Activated CD8-positive, alpha-beta T cell treated with anti-CD3 and anti-CD28 coated beads, Interleukin-2, amount 10 ng/mL, durations not matched to agents 7 days and 5 days (primary cell): Measurements from ENCODE around the gene RALGAPB. TPM values are rescaled to one million over a fixed set of nuclear protein-coding genes. Genes with fewer than 3 reads are reported as not detected.
A peak's percentile ranks its signal among the peaks of the same experiment; 100 is the strongest.

Experiments used
- ATAC-seq: fragments of 150-1000 bp; cut with Tn5 transposase; one replicate; pipeline ENCODE4 v1.10.0; 2021; ENCODE audit warnings: moderate library complexity
- CTCF ChIA-PET: fragments of 350-600 bp; sonication (Branson Sonifier 250); formaldehyde crosslinking; loops from one replicate; lab custom pipeline; 2021; ENCODE audit warnings: antibody characterized with exemption; lab: Charles Lee
- POLR2A ChIA-PET: fragments of 350-600 bp; sonication (Branson Sonifier 250); formaldehyde crosslinking; loops from one replicate; lab custom pipeline; 2021; ENCODE audit warnings: antibody characterized with exemption; lab: Charles Lee
- DNase-seq: peaks from one replicate; pipeline ENCODE4 v3.0.0-alpha.2; 2020
- H3K27ac Mint-ChIP-seq: one replicate; pipeline ENCODE4 v1.8.0; 2021; ENCODE audit warnings: mild to moderate bottlenecking, mixed read lengths
- H3K27me3 Mint-ChIP-seq: one replicate; pipeline ENCODE4 v1.8.0; 2021; ENCODE audit warnings: low read depth, mixed read lengths
- H3K36me3 Mint-ChIP-seq: one replicate; pipeline ENCODE4 v1.8.0; 2021; ENCODE audit warnings: low read depth, mixed read lengths
- H3K4me1 Mint-ChIP-seq: one replicate; pipeline ENCODE4 v1.8.0; 2021; ENCODE audit warnings: low read depth, mixed read lengths
- H3K4me3 Mint-ChIP-seq: one replicate; pipeline ENCODE4 v1.8.0; 2021; ENCODE audit warnings: mild to moderate bottlenecking, mixed read lengths
- H3K9me3 Mint-ChIP-seq: one replicate; pipeline ENCODE4 v1.8.0; 2022; ENCODE audit warnings: mixed read lengths; ENCODE audit not compliant: insufficient read depth
- total RNA-seq, 2 experiments: library from RNA; stranded (reverse); gene quantifications; one replicate each; pipeline ENCODE4 v1.2.3, GENCODE V29; 2021

The RALGAPB gene
- total RNA-seq, 2 experiments from 2014 or later = 29.5 to 29.6 TPM

DNA sequence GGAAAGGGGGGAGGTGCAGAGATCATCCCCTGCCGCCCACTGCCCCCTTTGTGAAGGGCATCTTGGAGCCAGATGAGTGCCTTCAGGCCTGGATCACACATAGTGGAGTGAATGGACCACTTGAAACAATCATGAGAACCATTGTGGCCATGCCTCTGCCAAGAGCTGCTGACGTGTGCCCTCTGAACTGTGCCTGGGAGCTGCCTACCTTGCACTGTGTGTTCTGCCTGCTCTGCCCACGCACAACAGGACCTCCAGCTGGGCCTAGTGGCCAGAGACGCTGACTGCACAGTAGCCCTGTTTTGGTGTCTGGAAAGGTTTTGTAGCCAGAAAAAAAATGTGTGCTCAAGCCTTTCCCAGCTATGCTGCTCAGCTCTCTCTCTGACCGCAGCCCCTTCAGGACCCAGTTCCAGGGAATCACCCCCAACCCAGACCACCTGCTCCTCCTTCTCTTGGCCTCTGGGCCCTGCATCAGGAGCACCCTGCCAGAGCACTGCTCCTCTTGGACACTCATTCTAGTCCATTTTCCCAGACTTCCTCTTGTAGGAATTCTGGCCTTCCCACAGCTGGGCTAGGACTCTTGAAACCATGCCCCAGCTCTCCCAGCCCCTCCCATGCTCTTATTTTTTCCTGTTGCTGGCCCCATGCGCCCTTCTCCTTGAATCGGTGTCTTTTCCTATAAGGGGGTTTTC, 106.7 kb downstream of the RALGAPB start:
- peak; percentile 13 for DNase-seq
- POLR2A ChIA-PET = no interaction called here
- Mint-ChIP-seq H3K4me3 (no peak overlapping the region), H3K27me3 (no peaks in the 10 kb centered on the region), H3K9me3 (no peaks in the 10 kb centered on the region), H3K4me1 (no peaks in the 10 kb centered on the region), H3K36me3 (peaks cover 15% of the 10 kb centered on the region), H3K27ac (no peak overlapping the region)
- CTCF ChIA-PET = no interaction called here
- ATAC-seq = peak; percentile 11

DNA sequence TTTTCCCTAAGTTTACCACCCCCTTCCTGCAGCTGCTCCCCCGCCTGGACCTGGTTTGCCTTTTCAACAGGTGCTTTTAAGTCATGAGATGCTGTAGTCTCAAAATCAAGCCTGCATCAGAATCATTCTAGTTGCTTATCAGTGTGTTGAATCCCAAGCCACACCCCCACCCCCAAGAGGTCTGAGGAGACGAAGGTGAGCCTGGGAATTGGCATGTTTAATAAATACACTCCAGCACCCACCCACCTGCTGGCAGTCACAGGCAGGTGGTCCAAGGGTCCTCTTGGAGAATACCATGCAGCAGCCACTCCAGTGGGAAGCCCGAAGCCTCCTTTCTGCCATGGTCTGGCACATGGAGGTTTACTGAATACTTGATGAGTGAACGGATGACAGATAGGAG, 107.3 kb downstream of the RALGAPB start:
- ATAC-seq (no peak), DNase-seq (peak; percentile 8)
- Mint-ChIP-seq H3K9me3 (no peaks in the 10 kb centered on the region), H3K27me3 (no peaks in the 10 kb centered on the region), H3K36me3 (peaks cover 9% of the 10 kb centered on the region), H3K27ac (no peak overlapping the region), H3K4me1 (no peaks in the 10 kb centered on the region), H3K4me3 (no peak overlapping the region)
- ChIA-PET CTCF (no interaction called here), POLR2A (no interaction called here)

DNA sequence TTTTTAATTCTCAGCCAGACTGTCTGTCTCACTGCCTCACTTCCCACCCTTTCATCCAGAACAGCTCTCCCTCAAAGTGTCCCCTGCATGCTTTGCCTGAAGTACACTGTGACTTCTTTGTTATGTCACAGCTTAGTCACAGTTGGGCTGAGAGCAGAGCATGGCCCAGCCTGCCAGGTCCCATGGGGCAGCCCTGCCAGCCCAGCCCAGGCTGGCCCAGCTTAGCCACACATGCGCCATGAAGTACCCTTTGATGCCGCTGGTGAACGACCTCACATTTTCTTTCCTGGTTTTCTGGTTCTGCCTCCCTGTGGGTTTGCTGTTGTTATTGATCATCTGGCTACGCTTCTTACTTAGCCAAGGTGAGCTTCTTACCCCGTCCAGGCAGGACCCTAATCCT, 108.4 kb downstream of the RALGAPB start, which contains the start of gene ADIG:
Gene ADIG, plus strand, starts transcription at position 185 of the 400 bp plus-strand sequence. Its CDS starts 54 bp downstream, at position 239.
- DNase-seq = peak; percentile 15
- Mint-ChIP-seq H3K4me3 (no peak within 1 kb of the TSS), H3K27me3 (no peaks in the 10 kb centered on the region), H3K27ac (no peak within 1 kb of the TSS), H3K36me3 (peaks cover under 1% of the 10 kb centered on the region), H3K9me3 (no peaks in the 10 kb centered on the region), H3K4me1 (no peaks in the 10 kb centered on the region)
- no peak for ATAC-seq
- ChIA-PET CTCF (no interaction called here), POLR2A (no interaction called here)

DNA sequence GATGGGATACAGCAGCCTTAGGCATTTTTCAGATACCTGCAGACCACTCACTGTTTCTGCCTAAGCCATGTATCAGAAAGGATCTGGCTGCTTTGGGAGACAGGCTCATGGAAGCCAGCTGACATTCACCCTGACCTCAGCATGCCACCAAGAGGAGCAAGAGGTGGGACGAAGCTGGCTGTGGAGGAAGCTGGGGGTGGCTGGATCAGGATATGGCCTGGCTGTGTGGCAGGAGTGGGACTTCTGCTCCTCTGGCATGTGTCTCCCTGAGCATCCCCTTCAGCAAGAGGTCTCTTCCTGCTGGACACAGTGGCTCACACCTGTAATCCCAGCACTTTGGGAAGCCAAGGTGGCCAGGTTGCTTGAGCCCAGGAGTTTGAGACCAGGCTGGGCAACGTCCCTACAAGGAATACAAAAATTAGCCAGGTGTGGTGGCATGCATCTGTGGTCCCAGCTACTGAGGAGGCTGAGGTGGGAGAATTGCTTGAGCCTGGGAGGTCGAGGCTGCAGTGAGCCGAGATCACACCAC, 109.3 kb downstream of the RALGAPB start:
- Mint-ChIP-seq H3K4me1 (no peaks in the 10 kb centered on the region), H3K27ac (no peak overlapping the region), H3K27me3 (no peaks in the 10 kb centered on the region), H3K4me3 (no peak overlapping the region), H3K9me3 (no peaks in the 10 kb centered on the region), H3K36me3 (no peaks in the 10 kb centered on the region)
- CTCF ChIA-PET = no interaction called here
- ATAC-seq (no peak), DNase-seq (peak; percentile 16)
- POLR2A ChIA-PET = interaction anchor here (0.6 kb wide), 1 partner anchor 37 kb away, joined by 3 read pairs; no protein-coding TSS in a partner anchor

DNA sequence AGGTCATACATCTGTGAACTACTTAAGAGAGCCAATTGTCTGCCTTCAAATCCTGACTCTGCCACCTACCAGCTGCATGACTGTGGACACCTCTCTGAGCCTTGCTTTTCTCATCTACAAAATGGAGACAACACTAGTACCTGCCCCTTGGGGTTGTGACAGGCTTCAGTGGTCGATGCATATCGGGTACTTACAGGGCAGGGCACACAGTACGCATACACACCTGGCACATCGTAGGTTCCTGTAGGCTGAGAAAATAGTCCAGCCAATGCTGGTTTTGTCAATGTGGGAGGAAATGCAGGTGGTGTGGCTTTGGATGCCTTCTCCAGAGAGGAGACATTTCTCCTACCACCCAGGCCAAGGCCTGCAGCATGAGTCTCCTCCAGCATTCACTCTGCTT, 110.7 kb downstream of the RALGAPB start:
- DNase-seq (no peak), ATAC-seq (no peak)
- Mint-ChIP-seq H3K4me1 (no peaks in the 10 kb centered on the region), H3K4me3 (no peak overlapping the region), H3K36me3 (no peaks in the 10 kb centered on the region), H3K27ac (no peak overlapping the region), H3K9me3 (no peaks in the 10 kb centered on the region), H3K27me3 (no peaks in the 10 kb centered on the region)
- ChIA-PET POLR2A (no interaction called here), CTCF (no interaction called here)

DNA sequence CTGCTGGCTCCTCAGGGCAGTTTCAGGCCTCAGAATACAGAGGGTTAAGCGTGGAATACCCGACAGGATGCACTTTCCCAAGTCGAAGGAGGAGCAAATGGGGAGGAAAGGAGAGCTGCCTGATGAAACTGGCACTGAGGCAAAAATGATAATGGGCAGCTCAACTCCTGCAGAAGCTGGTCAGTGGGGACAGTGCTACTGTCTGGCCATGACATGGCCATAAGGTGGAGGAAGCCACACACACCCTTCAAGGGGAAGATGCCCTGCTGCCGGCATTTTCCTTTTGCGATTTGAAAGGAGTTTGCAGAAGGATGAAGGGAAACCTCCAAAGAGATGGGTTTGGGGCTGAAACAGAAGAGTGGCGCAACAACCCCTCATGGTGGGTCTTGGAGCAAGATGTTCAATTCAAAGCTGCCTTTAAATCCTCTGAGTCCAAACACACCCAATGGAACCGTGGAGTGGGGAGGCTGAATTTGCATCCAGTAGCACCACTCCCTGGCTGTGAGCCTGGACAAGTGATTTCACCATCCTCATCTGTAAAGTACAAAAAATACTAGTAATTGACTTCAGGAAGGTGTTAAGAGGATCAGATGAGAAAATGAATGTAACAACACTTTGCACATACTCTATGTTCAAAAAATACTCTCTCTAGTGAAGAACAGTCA, 111.6 kb downstream of the RALGAPB start:
- no peak for DNase-seq
- H3K36me3 Mint-ChIP-seq = no peaks in the 10 kb centered on the region
- no peaks in the 10 kb centered on the region for H3K27me3 Mint-ChIP-seq
- H3K9me3 Mint-ChIP-seq = no peaks in the 10 kb centered on the region
- H3K4me1 Mint-ChIP-seq = no peaks in the 10 kb centered on the region
- no peak overlapping the region for H3K4me3 Mint-ChIP-seq
- ChIA-PET POLR2A (no interaction called here), CTCF (no interaction called here)
- H3K27ac Mint-ChIP-seq = no peak overlapping the region
- no peak for ATAC-seq

DNA sequence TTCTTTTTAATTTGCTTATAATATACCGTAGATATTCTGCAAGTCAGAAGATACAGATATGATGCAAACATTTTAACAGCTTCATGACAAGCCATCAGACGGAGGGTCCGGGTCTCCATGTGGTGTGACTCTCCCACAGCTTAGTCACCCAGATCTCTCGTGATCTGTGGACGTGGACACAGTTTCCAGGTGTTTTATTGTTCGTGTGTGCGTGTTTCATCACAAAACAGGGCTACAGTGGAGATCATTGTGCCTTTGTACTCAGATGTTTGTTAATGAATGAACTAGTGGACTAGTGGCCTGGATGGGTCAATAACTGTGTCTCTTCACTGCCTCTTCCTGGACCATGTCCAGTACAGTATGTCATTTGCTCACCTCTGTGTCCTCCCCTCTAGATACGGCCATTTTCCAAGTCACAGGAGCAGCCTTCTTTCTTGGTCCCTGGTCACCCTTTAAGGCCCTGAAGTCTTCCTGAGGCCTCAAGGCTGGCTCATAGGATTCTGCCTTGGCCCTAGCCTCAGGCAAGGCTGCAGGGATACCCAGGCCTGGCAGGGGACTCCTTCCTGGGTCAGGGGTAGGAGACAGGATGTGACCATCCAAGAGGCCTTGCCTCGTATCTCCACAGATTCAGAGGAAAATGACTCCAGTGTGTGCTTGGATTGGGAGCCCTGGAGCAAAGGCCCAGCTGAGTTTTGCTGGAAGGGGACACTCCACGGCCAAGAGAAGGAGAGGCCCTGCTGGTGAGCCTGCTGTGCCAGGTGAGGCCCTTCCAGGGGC, 112.9 kb downstream of the RALGAPB start:
- Mint-ChIP-seq H3K9me3 (no peaks in the 10 kb centered on the region), H3K4me1 (no peaks in the 10 kb centered on the region), H3K27ac (no peak overlapping the region), H3K27me3 (no peaks in the 10 kb centered on the region), H3K4me3 (no peak overlapping the region), H3K36me3 (no peaks in the 10 kb centered on the region)
- CTCF ChIA-PET = no interaction called here
- POLR2A ChIA-PET = no interaction called here
- no peak for ATAC-seq
- DNase-seq = no peak

DNA sequence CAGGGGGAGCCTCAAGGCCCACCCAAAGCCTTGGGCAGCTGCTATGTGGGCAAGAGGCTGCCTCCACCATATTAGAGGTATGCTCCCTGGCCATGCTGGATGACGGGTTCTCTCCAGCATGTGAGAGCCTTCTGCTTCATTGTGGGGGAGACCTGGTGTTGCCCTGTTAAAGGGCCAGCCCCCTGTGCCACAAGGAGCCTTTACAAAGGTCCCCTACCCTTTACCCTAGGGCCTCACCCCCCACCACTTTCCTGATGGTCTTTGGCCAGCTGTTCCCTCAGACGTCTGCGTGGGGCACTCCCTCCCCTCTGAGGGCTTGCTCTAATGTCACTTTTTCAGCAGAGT, 113.5 kb downstream of the RALGAPB start:
- ChIA-PET POLR2A (no interaction called here), CTCF (no interaction called here)
- Mint-ChIP-seq H3K4me3 (no peak overlapping the region), H3K4me1 (no peaks in the 10 kb centered on the region), H3K27me3 (no peaks in the 10 kb centered on the region), H3K9me3 (no peaks in the 10 kb centered on the region), H3K27ac (no peak overlapping the region), H3K36me3 (no peaks in the 10 kb centered on the region)
- ATAC-seq (no peak), DNase-seq (no peak)

DNA sequence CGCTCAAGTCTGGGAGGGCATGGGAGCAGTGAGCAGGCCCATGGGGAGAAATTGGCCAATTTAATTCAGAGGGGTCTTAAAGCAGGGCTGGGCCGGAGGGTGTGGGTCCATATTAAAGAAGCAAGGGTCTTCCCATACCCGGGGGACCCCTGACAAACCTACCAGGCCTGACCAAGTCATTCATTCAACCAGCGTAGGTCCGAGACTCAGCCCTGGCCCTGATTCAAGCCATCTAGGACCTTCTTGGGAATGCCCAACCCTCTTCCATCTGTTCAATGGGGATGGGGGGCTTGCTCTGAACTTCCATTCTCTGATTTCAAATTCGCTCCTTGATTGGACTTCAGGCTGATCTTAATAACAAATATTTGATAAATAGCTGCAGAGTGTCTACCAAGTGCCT, 115.7 kb downstream of the RALGAPB start:
- Mint-ChIP-seq H3K4me1 (no peaks in the 10 kb centered on the region), H3K36me3 (no peaks in the 10 kb centered on the region), H3K27me3 (no peaks in the 10 kb centered on the region), H3K27ac (no peak overlapping the region), H3K9me3 (no peaks in the 10 kb centered on the region), H3K4me3 (no peak overlapping the region)
- ChIA-PET POLR2A (no interaction called here), CTCF (no interaction called here)
- DNase-seq (no peak), ATAC-seq (no peak)

DNA sequence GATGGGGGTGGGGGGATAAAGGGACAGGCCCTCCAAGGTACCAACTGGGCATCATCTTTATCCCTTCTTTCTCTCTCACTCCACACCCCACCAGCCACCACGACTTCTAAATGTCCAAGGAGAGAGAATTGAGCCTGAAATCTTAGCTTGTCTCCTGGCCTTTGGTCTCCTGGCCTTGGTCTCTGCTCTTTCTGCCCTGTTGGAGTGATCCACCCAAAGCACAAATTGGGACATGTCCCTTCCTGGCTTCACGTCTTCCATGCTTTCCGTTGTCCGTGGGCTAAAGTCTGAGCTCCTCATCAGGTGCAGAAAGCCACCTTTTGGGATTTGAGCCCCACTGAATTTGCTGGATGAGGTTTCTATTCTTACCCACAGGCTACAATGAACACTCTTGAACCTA, 116.7 kb downstream of the RALGAPB start:
- Mint-ChIP-seq H3K9me3 (no peaks in the 10 kb centered on the region), H3K27me3 (no peaks in the 10 kb centered on the region), H3K4me3 (no peak overlapping the region), H3K36me3 (no peaks in the 10 kb centered on the region), H3K27ac (no peak overlapping the region), H3K4me1 (no peaks in the 10 kb centered on the region)
- DNase-seq (no peak), ATAC-seq (no peak)
- ChIA-PET CTCF (no interaction called here), POLR2A (no interaction called here)

DNA sequence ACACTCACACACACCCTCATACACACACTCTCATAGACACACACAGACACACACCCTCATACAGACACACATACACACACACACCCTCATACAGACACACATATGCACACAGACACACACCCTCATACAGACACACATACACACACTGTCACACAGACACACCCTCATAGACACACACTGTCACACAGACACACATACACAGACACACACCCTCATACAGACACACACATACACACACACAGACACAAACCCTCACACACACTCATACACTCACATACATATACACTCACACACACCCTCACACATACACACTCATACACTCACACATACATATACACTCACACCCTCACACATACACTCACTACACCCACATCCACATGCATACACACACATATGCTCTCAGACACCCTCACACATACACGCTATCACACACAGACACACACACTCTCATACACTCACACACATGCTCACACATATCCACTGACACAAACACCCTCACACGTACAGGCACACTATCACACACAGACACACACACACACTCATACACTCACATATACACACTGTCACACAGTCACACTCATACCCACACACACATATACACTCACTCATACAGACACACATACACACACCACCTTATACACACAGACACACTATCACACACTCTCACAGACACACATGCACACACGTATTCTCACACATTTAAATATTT, 117.5 kb downstream of the RALGAPB start:
- no peaks in the 10 kb centered on the region for H3K27me3 Mint-ChIP-seq
- no peaks in the 10 kb centered on the region for H3K9me3 Mint-ChIP-seq
- H3K4me1 Mint-ChIP-seq = no peaks in the 10 kb centered on the region
- H3K36me3 Mint-ChIP-seq = no peaks in the 10 kb centered on the region
- POLR2A ChIA-PET = no interaction called here
- DNase-seq (no peak), ATAC-seq (no peak)
- no peak overlapping the region for H3K27ac Mint-ChIP-seq
- CTCF ChIA-PET = no interaction called here
- H3K4me3 Mint-ChIP-seq = no peak overlapping the region
